CD4-positive, alpha-beta T cell (primary cell): ENCODE data around the gene RIT2. TPM values are rescaled to one million over a fixed set of nuclear protein-coding genes. Genes with fewer than 3 reads are reported as not detected.

Source experiments
- ATAC-seq: fragments of 200-7000 bp; cut with Tn5 transposase; one replicate; pipeline ENCODE4 v1.10.0; 2022; ENCODE audit warnings: mild to moderate bottlenecking; ENCODE audit not compliant: poor library complexity
- CTCF ChIA-PET: fragments of 350-600 bp; sonication (Branson Sonifier 250); formaldehyde crosslinking; loops from one replicate; lab custom pipeline; 2021; ENCODE audit warnings: antibody characterized with exemption, inconsistent platforms; lab: Charles Lee
- POLR2A ChIA-PET: fragments of 350-600 bp; sonication (Branson Sonifier 250); formaldehyde crosslinking; loops from one replicate; lab custom pipeline; 2021; ENCODE audit warnings: antibody characterized with exemption, inconsistent platforms; lab: Charles Lee
- DNase-seq, 14 experiments: peaks; one replicate each; pipeline ENCODE4 v3.0.0-alpha.2; 2013 to 2020; ENCODE audit warnings: mixed read lengths in 2 of 14
- H3K27ac ChIP-seq, 2 donors: one replicate each; pipeline versions ENCODE4 v1.5.1 to v1.7.0; 2013; ENCODE audit warnings: low read length in 2 of 2, low read depth in 1 of 2, mild to moderate bottlenecking in 1 of 2
- H3K27me3 ChIP-seq, 2 experiments: 1 replicate in 1 of 2; 2 replicates in 1 of 2; pipeline versions ENCODE4 v1.6.1 to v1.7.0; 2013; ENCODE audit warnings: low read length in 2 of 2, control low read depth in 1 of 2, mild to moderate bottlenecking in 1 of 2, moderate library complexity in 1 of 2; ENCODE audit not compliant: insufficient read depth in 2 of 2, control insufficient read depth in 1 of 2
- H3K36me3 ChIP-seq: one replicate; pipeline ENCODE4 v1.6.1; 2013; ENCODE audit warnings: low read length, control low read depth; ENCODE audit not compliant: insufficient read depth
- H3K4me1 ChIP-seq: one replicate; pipeline ENCODE4 v1.6.1; 2013; ENCODE audit warnings: low read length, control low read depth; ENCODE audit not compliant: insufficient read depth
- H3K4me3 ChIP-seq: one replicate; pipeline ENCODE4 v1.5.1; 2013; ENCODE audit warnings: mild to moderate bottlenecking, low read length, moderate library complexity
- H3K9me3 ChIP-seq, 2 experiments: 1 replicate in 1 of 2; 2 replicates in 1 of 2; pipeline versions ENCODE4 v1.6.1 to v1.7.0; 2013; ENCODE audit warnings: low read length in 2 of 2, mild to moderate bottlenecking in 2 of 2, control low read depth in 1 of 2, moderate library complexity in 1 of 2; ENCODE audit not compliant: control insufficient read depth in 1 of 2, insufficient read depth in 1 of 2
- H3K27ac Mint-ChIP-seq: one replicate; pipeline ENCODE4 v1.8.0; 2020; ENCODE audit warnings: mixed read lengths
- H3K27me3 Mint-ChIP-seq: one replicate; pipeline ENCODE4 v1.8.0; 2021; ENCODE audit warnings: mixed read lengths
- H3K36me3 Mint-ChIP-seq: one replicate; pipeline ENCODE4 v1.8.0; 2021; ENCODE audit warnings: low read depth, mixed read lengths
- H3K4me1 Mint-ChIP-seq: one replicate; pipeline ENCODE4 v1.8.0; 2021; ENCODE audit warnings: low read depth, mixed read lengths
- H3K4me3 Mint-ChIP-seq: one replicate; pipeline ENCODE4 v1.8.0; 2020; ENCODE audit warnings: mild to moderate bottlenecking, mixed read lengths
- H3K9me3 Mint-ChIP-seq: one replicate; pipeline ENCODE4 v1.8.0; 2020; ENCODE audit warnings: mixed read lengths
- CTCF ChIP-seq: fragments of 200-600 bp; IDR thresholded peaks from one replicate; pipeline ENCODE4 v1.8.0; 2022; ENCODE audit warnings: antibody characterized with exemption, mild to moderate bottlenecking
- intact Hi-C, 2 experiments: fragments of 100-400 bp; cut with DNase I in 1 of 2; cut with micrococcal nuclease in 1 of 2; formaldehyde crosslinking; loops; one replicate each; pipeline versions ENCODE4 v1.15.1 to v1.9.0; 2023 to 2025; cut with DNase I, micrococcal nuclease
- total RNA-seq, 174 experiments: library from RNA in 2 of 174; stranded (reverse) in 2 of 174; gene quantifications; one replicate each; pipeline ENCODE4 v1.2.3 and lab custom pipeline; 2021 to 2026

RIT2 gene
- total RNA-seq, 2 experiments from 2014 or later = not detected

GRCh38 chr18:43049021-43049420 is 66.5 kb downstream of the RIT2 start:
- intact Hi-C loops = no loop called here
- Histone ChIP-seq H3K4me3 (no peak overlapping the region), H3K27me3 (no peaks in the 10 kb centered on the region), H3K36me3 (no peaks in the 10 kb centered on the region), H3K9me3 (no peaks in the 10 kb centered on the region), H3K4me1 (no peaks in the 10 kb centered on the region), H3K27ac (no peak overlapping the region)
- ChIA-PET CTCF (no interaction called here), POLR2A (no interaction called here)
- H3K4me1 Mint-ChIP-seq = no peaks in the 10 kb centered on the region
- no peak for DNase-seq
- no peak overlapping the region for H3K27ac Mint-ChIP-seq
- no peaks in the 10 kb centered on the region for H3K36me3 Mint-ChIP-seq
- H3K4me3 Mint-ChIP-seq = no peak overlapping the region
- H3K27me3 Mint-ChIP-seq = no peaks in the 10 kb centered on the region
- peaks cover 3% of the 10 kb centered on the region for H3K9me3 Mint-ChIP-seq
- no peak for TF ChIP-seq CTCF
- ATAC-seq = no peak

GRCh38 chr18:43046322-43046721 is 69.2 kb downstream of the RIT2 start:
- no peaks in the 10 kb centered on the region for H3K4me1 ChIP-seq
- no peak for DNase-seq
- no peak for TF ChIP-seq CTCF
- no peak for ATAC-seq
- no peaks in the 10 kb centered on the region for H3K9me3 ChIP-seq
- no peaks in the 10 kb centered on the region for H3K36me3 ChIP-seq
- no peaks in the 10 kb centered on the region for H3K36me3 Mint-ChIP-seq
- H3K4me3 Mint-ChIP-seq = no peak overlapping the region
- H3K9me3 Mint-ChIP-seq = peaks cover 3% of the 10 kb centered on the region
- no peaks in the 10 kb centered on the region for H3K4me1 Mint-ChIP-seq
- POLR2A ChIA-PET = no interaction called here
- H3K4me3 ChIP-seq = no peak overlapping the region
- H3K27ac Mint-ChIP-seq = no peak overlapping the region
- intact Hi-C loops = no loop called here
- no peaks in the 10 kb centered on the region for H3K27me3 Mint-ChIP-seq
- no peaks in the 10 kb centered on the region for H3K27me3 ChIP-seq
- no peak overlapping the region for H3K27ac ChIP-seq
- CTCF ChIA-PET = no interaction called here

- no peak overlapping the region for H3K4me3 Mint-ChIP-seq
- no peak overlapping the region for H3K27ac Mint-ChIP-seq
- Histone ChIP-seq H3K36me3 (no peaks in the 10 kb centered on the region), H3K4me1 (no peaks in the 10 kb centered on the region), H3K9me3 (peaks cover 0 to 5% of the 10 kb centered on the region in 2 experiments), H3K4me3 (no peak overlapping the region), H3K27ac (no peak overlapping the region), H3K27me3 (no peaks in the 10 kb centered on the region)
- intact Hi-C loops = no loop called here
- no peaks in the 10 kb centered on the region for H3K36me3 Mint-ChIP-seq
- CTCF ChIA-PET = no interaction called here
- ATAC-seq (no peak), DNase-seq (no peak)
- no peak for TF ChIP-seq CTCF
- POLR2A ChIA-PET = no interaction called here
- H3K4me1 Mint-ChIP-seq = no peaks in the 10 kb centered on the region
- peaks cover 3% of the 10 kb centered on the region for H3K9me3 Mint-ChIP-seq
- no peaks in the 10 kb centered on the region for H3K27me3 Mint-ChIP-seq
These were observed 71.9 kb downstream of the RIT2 start for GRCh38 chr18:43043626-43044025.
